Measurements from ENCODE around the gene IMMP2L.

IMMP2L gene

GRCh38 chr7:111115966-111116365, 446.3 kb downstream of the IMMP2L start:
- no peaks in the 10 kb centered on the region for H3K27me3 ChIP-seq (replicated peaks; ENCODE audit: control insufficient read depth, insufficient read depth, low read length)
- H3K36me3 ChIP-seq (ENCODE audit: control insufficient read depth, insufficient read depth, low read length), result no peaks in the 10 kb centered on the region
- DNase-seq (ENCODE audit: extremely low read depth, insufficient read length), result no peak
- TF ChIP-seq, protein P1, sequence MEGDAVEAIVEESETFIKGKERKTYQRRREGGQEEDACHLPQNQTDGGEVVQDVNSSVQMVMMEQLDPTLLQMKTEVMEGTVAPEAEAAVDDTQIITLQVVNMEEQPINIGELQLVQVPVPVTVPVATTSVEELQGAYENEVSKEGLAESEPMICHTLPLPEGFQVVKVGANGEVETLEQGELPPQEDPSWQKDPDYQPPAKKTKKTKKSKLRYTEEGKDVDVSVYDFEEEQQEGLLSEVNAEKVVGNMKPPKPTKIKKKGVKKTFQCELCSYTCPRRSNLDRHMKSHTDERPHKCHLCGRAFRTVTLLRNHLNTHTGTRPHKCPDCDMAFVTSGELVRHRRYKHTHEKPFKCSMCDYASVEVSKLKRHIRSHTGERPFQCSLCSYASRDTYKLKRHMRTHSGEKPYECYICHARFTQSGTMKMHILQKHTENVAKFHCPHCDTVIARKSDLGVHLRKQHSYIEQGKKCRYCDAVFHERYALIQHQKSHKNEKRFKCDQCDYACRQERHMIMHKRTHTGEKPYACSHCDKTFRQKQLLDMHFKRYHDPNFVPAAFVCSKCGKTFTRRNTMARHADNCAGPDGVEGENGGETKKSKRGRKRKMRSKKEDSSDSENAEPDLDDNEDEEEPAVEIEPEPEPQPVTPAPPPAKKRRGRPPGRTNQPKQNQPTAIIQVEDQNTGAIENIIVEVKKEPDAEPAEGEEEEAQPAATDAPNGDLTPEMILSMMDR (IDR thresholded peaks at IDR 0.05; ENCODE audit: insufficient read depth, low read length, poor library complexity, severe bottlenecking), result no peak
- no peak overlapping the region for H3K4me3 ChIP-seq (replicated peaks; ENCODE audit: low read depth, low read length)

- no peaks in the 10 kb centered on the region for H3K27me3 ChIP-seq (replicated peaks; ENCODE audit: control insufficient read depth, insufficient read depth, low read length)
- H3K36me3 ChIP-seq (ENCODE audit: control insufficient read depth, insufficient read depth, low read length), result no peaks in the 10 kb centered on the region
- no peak overlapping the region for H3K4me3 ChIP-seq (replicated peaks; ENCODE audit: low read depth, low read length)
- TF ChIP-seq, protein P1 (IDR thresholded peaks at IDR 0.05; ENCODE audit: insufficient read depth, low read length, poor library complexity, severe bottlenecking), result no peak
- DNase-seq (ENCODE audit: extremely low read depth, insufficient read length), result peak; percentile 33
Observed at GRCh38 chr7:111113263-111114017, 448.9 kb downstream of the IMMP2L start.

- no peaks in the 10 kb centered on the region for H3K27me3 ChIP-seq (replicated peaks; ENCODE audit: control insufficient read depth, insufficient read depth, low read length)
- H3K36me3 ChIP-seq (ENCODE audit: control insufficient read depth, insufficient read depth, low read length), result no peaks in the 10 kb centered on the region
- DNase-seq (ENCODE audit: extremely low read depth, insufficient read length), result no peak
- no peak overlapping the region for H3K4me3 ChIP-seq (replicated peaks; ENCODE audit: low read depth, low read length)
- TF ChIP-seq, protein P1 (IDR thresholded peaks at IDR 0.05; ENCODE audit: insufficient read depth, low read length, poor library complexity, severe bottlenecking), result no peak
Observed at GRCh38 chr7:111112439-111112838, 449.9 kb downstream of the IMMP2L start.

GRCh38 chr7:111108496-111108895, 453.8 kb downstream of the IMMP2L start:
- TF ChIP-seq, protein P1 (IDR thresholded peaks at IDR 0.05; ENCODE audit: insufficient read depth, low read length, poor library complexity, severe bottlenecking), result no peak
- Histone ChIP-seq H3K27me3 (replicated peaks; ENCODE audit: control insufficient read depth, insufficient read depth, low read length) (no peaks in the 10 kb centered on the region), H3K4me3 (replicated peaks; ENCODE audit: low read depth, low read length) (no peak overlapping the region), H3K36me3 (ENCODE audit: control insufficient read depth, insufficient read depth, low read length) (no peaks in the 10 kb centered on the region)
- no peak for DNase-seq (ENCODE audit: extremely low read depth, insufficient read length)

GRCh38 chr7:111108000-111108399, 454.3 kb downstream of the IMMP2L start:
- TF ChIP-seq, protein P1 (IDR thresholded peaks at IDR 0.05; ENCODE audit: insufficient read depth, low read length, poor library complexity, severe bottlenecking), result no peak
- H3K4me3 ChIP-seq (replicated peaks; ENCODE audit: low read depth, low read length), result no peak overlapping the region
- DNase-seq (ENCODE audit: extremely low read depth, insufficient read length), result no peak
- H3K27me3 ChIP-seq (replicated peaks; ENCODE audit: control insufficient read depth, insufficient read depth, low read length), result no peaks in the 10 kb centered on the region
- no peaks in the 10 kb centered on the region for H3K36me3 ChIP-seq (ENCODE audit: control insufficient read depth, insufficient read depth, low read length)

Data from GM06990 (cell line).